GM18505 (cell line): ENCODE data around the gene SLC35D2.
"Not testable (repeated sequence)": the region's sequence is repeated elsewhere in the genome, so short reads cannot be mapped to it uniquely, and the experiment has no call there.

Experiments
- ATAC-seq: cut with Tn5 transposase; IDR thresholded peaks from one replicate; pipeline ENCODE4 v1.9.1; 2021; ENCODE audit not compliant: unreplicated experiment
- POLR2A ChIP-seq: IDR thresholded peaks from 4 replicates; pipeline ENCODE4 v1.6.1; 2011; ENCODE audit warnings: borderline replicate concordance; ENCODE audit not compliant: insufficient read depth, insufficient read length; ENCODE audit errors: extremely low read depth

The SLC35D2 gene

DNA sequence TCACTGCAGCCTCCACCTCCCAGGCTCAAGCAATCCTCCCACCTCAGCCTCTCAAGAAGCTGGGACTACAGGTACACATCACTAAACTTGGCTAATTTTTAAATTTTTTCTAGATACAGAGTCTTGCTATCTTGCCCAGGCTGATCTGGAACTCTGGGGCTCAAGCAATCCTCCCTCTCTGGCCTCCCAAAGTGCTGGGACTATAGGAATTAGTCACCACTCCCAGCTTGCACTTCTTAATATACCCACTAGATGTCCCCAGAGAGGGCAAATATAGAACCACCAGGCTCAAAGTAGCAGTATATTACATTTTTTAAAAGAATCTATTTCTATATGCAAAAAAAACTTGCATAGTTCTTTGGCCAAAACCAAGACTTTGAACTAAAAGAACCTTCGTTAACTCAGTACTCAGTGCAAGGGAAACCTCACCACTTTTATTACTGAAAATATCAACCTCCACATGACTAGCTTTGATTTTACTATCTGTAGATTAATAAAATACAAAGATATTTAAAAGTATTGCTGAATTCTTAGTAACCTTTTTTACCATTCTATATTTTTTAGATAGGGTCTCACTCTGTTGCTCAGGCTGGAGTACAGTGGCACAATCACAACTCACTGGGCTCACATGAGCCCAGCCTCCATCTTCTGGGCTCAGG, 55.7 kb downstream of the SLC35D2 start:
- no peak for ATAC-seq
- TF ChIP-seq POLR2A: no peak

DNA sequence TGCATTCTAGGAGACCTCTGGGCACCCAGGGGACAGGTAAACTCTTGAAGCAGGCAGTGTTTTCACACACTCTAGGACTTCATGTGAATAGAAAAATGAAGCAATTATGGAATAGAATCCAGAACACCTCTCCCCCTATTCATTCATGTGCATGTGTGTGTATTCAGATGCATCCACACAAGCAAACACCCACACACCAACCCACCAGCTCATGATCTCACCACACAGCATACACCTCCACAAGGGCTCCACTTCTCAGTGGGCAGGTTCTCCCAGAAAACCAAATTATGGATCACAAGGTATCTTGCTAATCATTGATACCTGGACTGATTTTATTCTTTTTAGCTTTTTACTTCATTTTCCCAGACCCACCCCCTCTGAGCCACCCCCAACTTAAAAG, 60.3 kb downstream of the SLC35D2 start:
- TF ChIP-seq POLR2A: no peak
- ATAC-seq: no peak

DNA sequence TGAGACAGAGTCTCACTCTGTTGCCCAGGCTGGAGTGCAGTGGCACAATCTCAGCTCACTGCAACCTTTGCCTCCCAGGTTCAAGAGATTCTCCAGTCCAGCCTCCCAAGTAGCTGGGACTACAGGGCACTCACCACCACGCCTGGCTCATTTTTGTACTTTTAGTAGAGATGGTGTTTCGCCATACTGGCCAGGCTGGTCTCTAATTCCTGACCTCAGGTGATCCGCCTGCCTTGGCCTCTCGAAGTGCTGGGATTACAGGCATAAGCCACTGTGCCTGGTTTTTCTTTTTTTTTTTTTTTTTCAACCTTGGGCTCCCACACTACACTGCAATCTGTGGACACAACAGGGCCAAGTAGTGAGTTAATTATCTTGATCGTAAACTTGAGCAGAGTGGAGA, 60.8 kb downstream of the SLC35D2 start:
- ATAC-seq: not testable (repeated sequence)

DNA sequence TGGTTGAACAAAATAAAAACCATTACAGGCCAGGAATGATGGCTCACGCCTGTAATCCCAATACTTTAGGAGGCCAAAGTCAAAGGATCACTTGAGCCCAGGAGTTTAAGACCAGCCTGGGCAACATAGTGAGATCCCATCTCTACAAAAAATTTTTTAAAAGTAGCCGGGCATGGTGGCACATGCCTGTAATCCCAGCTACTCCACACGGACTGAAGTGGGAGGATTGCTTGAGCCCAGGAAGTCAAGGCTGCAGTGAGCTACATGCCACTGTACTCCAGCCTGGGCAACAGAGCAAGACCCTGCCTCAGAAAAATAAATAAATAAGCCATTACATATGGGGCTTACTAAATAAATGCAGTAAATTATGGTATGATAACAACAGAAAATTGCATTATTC, 61.3 kb downstream of the SLC35D2 start:
- ATAC-seq: not testable (repeated sequence)

- no peak for TF ChIP-seq POLR2A
Measured at GRCh38 chr9:96321515-96321914, 62.0 kb downstream of the SLC35D2 start.

DNA sequence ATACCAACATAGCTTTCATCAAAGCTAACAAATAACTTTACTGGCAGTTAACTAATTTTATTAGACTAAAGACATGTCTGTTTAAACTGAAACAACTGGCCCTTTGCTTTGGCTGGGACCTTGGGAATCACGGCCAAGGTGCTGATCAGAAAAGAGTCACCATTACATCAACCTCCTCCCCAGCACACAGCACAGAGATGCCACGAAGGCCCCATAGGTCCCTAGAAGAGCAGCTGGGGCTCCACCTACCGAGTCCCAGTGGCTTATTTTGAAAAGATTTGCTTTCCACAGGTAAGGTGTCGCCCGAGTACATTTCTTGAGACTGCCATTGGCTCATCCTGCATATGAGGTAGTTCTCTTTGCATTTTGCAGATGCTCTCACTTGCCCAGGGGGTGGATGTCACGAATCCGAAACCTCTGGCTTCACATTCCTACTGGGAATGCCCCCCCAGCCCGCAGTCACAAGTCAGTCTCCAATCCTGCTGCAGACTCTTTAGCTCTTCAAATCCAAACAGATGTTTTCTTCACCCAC, 62.7 kb downstream of the SLC35D2 start:
- ATAC-seq: no peak
- TF ChIP-seq POLR2A: no peak

More at GRCh38 chr9:96321515-96321914, 62.0 kb downstream of the SLC35D2 start:
- ATAC-seq: no peak

DNA sequence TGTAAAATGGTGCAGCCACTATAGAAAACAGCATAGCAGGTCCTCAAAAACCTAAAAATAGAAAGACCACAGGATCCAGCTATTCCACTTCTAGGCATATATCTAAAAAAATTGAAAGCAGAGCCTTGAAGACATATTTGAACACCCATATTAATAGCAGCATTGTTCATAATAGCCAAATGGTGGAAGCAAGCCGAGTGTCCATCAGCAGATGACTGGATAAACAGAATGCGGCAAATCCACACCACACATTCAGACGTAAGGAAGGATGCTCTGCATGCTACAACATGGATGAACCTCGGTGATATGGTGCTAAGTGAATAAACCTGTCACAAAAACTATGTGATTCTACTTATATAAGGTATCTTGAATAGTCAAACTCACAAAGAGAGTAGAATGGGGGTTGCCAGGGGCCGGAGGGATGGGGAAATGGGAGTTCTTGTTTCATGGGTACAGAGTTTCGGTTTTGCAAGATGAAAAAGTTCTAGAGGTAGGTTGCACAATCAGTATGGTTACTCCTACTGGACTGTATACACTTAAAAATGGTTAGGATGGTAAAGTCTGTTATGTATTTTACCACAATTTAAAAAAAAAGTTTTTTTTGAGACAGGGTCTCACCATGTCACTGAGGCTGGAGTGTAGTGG, 64.5 kb downstream of the SLC35D2 start:
- TF ChIP-seq POLR2A: no peak
- ATAC-seq: no peak

DNA sequence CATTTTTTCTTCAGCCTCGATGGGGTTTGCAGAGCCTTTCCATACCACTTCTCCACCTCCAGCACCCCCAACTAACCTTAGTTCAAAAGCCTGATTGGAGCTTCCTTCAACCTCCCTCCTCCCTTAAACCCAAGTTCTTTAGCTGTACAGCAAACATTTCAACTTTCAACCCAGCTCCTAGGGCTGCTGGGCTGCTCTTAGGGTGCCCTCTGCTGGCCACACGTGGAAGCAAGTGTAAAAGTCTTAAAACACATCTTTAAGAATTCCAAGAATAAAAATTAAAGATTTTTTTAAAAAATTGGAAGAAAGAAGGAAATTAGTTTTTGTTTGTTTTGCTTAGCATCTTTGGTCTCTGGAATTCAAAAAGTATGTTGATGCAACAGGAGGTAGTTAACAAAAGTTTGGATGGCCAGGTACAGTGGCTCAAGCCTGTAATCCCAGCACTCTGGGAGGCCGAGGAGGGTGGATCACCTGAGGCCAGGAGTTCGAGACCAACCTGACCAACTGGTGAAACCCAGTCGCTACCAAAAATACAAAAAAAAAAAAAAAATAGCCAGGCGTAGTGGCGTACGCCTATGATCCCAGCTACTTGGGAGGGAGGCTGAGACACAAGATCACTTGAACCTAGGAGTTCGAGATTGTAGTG, 66.1 kb downstream of the SLC35D2 start:
- no peak for TF ChIP-seq POLR2A
- no peak for ATAC-seq

DNA sequence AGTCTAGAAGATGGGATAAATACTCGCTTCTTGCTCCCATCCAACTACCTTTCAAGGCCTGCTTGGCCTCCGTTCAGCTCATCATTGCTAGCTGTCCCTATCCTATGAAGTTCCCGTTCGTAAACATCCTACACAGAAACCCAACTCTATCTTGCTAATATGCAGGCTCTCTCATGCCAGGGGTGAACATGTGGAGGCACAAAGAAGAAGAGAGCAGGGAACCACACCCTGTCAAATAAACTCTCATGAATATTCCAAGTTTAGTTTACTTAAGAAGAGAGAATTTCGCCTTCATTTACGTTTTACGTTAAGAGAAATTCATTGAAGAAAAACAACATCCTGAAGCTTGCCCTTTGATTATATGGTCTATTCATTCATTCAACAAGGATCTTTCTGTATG, 73.7 kb downstream of the SLC35D2 start:
- no peak for ATAC-seq

DNA sequence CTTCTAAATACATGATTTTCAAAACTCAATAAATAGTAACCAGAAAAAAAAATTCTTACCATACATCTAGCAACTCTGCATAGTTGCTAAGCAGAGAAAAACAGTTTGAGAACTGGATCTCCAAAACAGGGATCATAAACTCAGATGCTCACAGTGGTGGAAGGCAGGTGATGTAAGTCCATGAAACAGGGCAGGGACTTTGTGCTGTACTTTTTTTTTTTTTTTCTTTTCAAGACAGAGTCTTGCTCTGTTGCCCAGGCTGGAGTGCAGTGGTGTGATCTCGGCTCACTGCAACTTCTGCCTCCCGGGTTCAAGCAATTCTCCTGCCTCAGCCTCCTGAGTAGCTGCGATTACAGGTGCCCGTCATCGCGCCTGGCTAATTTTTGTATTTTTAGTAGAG, 76.6 kb downstream of the SLC35D2 start:
- ATAC-seq: not testable (repeated sequence)

More for the DNA sequence above, 73.7 kb downstream of the SLC35D2 start:
- no peak for TF ChIP-seq POLR2A

- no peak for ATAC-seq
- TF ChIP-seq POLR2A: no peak
Measured at GRCh38 chr9:96305171-96305570, 78.3 kb downstream of the SLC35D2 start.

GRCh38 chr9:96304230-96304629, 79.3 kb downstream of the SLC35D2 start:
- no peak for TF ChIP-seq POLR2A

GRCh38 chr9:96302021-96302420, 81.5 kb downstream of the SLC35D2 start, which contains the start of gene HSD17B3:
TSS of gene HSD17B3 (minus strand) at chr9:96302176. CDS start at chr9:96302104, 72 bp downstream.
- no peak for TF ChIP-seq POLR2A
- no peak for ATAC-seq

More at GRCh38 chr9:96304230-96304629, 79.3 kb downstream of the SLC35D2 start:
- no peak for ATAC-seq

DNA sequence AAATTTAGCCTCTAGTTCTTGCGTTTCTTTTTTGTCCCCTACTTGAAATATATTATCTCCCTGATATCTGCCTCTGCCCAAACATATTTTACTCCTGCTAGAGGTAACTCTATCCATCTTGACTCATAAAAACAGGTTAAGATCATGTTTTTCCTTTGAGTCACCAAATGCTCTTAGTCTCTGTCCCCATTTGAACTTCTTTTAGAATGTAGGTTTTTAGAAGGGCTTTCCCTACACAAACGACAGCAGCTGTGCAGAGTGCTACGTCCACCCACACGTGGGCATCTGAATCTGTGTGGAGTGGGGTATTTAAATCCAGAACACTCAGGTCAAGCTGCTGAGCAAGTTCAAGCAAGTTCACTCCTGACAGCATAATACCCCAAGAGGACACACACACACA, 83.7 kb downstream of the SLC35D2 start:
- no peak for ATAC-seq
- TF ChIP-seq POLR2A: no peak
